Activated CD8-positive, alpha-beta memory T cell treated with anti-CD3 and anti-CD28 coated beads for 1 hour (primary cell): ENCODE results near the gene GNG2.

ENCODE experiments used
- DNase-seq, 2 donors: peaks; one replicate each; pipeline ENCODE4 v3.0.0-alpha.2; 2020; ENCODE audit warnings: low read depth in 1 of 2; ENCODE audit errors: extremely low read depth in 1 of 2

Gene GNG2

GRCh38 chr14:51855234-51855633 is 5.2 kb upstream of the GNG2 start:
- DNase-seq, result no peak

- DNase-seq, result no peak
These were observed 3.6 kb upstream of the GNG2 start for GRCh38 chr14:51856792-51857296.

- no peak for DNase-seq
These were observed 1.3 kb upstream of the GNG2 start for GRCh38 chr14:51859131-51859530.

GRCh38 chr14:51860825-51861499 is 550 bp downstream of the GNG2 start:
- no peak for DNase-seq

GRCh38 chr14:51862176-51862796 is 1.9 kb downstream of the GNG2 start:
- DNase-seq, result no peak

- no peak for DNase-seq
These were observed 2.4 kb downstream of the GNG2 start for GRCh38 chr14:51862860-51863259.

GRCh38 chr14:51865953-51866747 is 5.7 kb downstream of the GNG2 start:
- DNase-seq, result no peak

- no peak for DNase-seq
These were observed 7.3 kb downstream of the GNG2 start for GRCh38 chr14:51867741-51868140.

- no peak for DNase-seq
These were observed 8.0 kb downstream of the GNG2 start for GRCh38 chr14:51868405-51868804.

GRCh38 chr14:51869411-51870100 is 9.1 kb downstream of the GNG2 start:
- no peak for DNase-seq

- no peak for DNase-seq
These were observed 10.2 kb downstream of the GNG2 start for GRCh38 chr14:51870606-51871005.

- DNase-seq, result no peak
These were observed 11.4 kb downstream of the GNG2 start for GRCh38 chr14:51871846-51872245.

GRCh38 chr14:51872396-51872795 is 12.0 kb downstream of the GNG2 start:
- no peak for DNase-seq

GRCh38 chr14:51873221-51873893 is 12.9 kb downstream of the GNG2 start:
- no peak for DNase-seq

- DNase-seq, result no peak
These were observed 17.4 kb downstream of the GNG2 start for GRCh38 chr14:51877810-51878209.

- no peak for DNase-seq
These were observed 18.8 kb downstream of the GNG2 start for GRCh38 chr14:51879170-51879569.

GRCh38 chr14:51880835-51881580 is 20.6 kb downstream of the GNG2 start:
- no peak for DNase-seq

- no peak for DNase-seq
These were observed 21.2 kb downstream of the GNG2 start for GRCh38 chr14:51881636-51882035.

GRCh38 chr14:51883232-51883631 is 22.8 kb downstream of the GNG2 start:
- no peak for DNase-seq
